RWPE1 (cell line): ENCODE data around the gene FXN.

Source experiments
- CTCF ChIA-PET: fragments of 350-600 bp; sonication (Branson Sonifier 250); formaldehyde crosslinking; extraction: SDS; loops from one replicate; lab custom pipeline; 2021; lab: Yijun Ruan, JAX
- POLR2A ChIA-PET: fragments of 400-600 bp; formaldehyde crosslinking; extraction: SDS; loops from one replicate; lab custom pipeline; 2020; ENCODE audit warnings: antibody characterized with exemption; ENCODE audit not compliant: low non-redundant PET; lab: Yijun Ruan, JAX
- DNase-seq: peaks from one replicate; pipeline ENCODE4 v3.0.0; 2012; ENCODE audit warnings: low spot score
- H3K27ac ChIP-seq: fragments of 450-650 bp; 2 replicates; pipeline ENCODE4 v1.5.1; 2017
- CTCF ChIP-seq: fragments of 450-650 bp; conservative IDR thresholded peaks from 2 replicates; pipeline ENCODE4 v1.5.1; 2017; ENCODE audit warnings: low read depth, mild to moderate bottlenecking

Gene FXN

DNA sequence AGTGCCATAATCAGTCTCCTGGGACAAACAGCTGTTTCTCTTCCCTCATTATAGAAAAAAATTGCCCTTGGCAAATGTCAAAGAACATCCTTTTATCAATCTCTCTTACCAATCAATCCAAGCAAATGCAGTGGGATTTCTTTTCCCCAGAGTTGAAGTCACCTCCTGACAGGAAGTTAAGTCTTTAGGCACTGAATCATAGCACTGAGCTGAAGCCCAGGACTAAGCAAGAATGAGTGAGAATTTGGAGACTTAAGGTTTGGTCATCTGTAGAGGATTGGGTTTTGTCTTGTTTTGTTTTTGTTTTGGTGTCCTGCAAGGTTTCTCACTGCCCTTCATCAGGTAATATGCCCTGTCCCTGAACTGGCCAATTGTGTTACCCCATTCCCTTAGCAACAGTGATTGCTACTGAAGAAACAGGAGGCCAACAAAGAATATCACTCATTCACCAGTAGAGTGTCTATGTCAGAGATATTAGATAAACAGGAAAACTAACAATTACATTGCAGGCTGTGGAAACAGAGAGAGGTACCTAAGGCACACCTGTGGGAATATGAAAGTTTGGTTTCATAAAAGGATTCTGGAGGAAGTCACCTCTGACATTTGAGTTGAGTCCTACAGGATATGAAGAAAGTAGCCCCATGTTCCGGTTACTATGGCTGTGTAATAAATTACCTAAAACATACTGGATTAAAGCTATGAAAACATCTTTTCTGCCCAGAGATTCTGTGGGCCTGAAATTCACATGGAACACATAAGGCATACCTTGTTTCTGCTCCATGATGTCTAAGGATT, 4.5 kb upstream of the FXN start:
- no peak for TF ChIP-seq CTCF
- H3K27ac ChIP-seq = no peak overlapping the region
- CTCF ChIA-PET = no interaction called here
- no peak for DNase-seq
- POLR2A ChIA-PET = no interaction called here

- TF ChIP-seq CTCF = no peak
- ChIA-PET POLR2A (no interaction called here), CTCF (no interaction called here)
- DNase-seq = no peak
- no peak overlapping the region for H3K27ac ChIP-seq
These were observed 1.5 kb upstream of the FXN start for GRCh38 chr9:69034071-69034470.

GRCh38 chr9:69036309-69036708, 757 bp downstream of the FXN start:
- ChIA-PET CTCF (interaction anchor here (0.7 to 1.4 kb wide), 2 partner anchors 154 to 525 kb away, joined by 3 to 8 read pairs; no protein-coding TSS in a partner anchor), POLR2A (interaction anchor here (0.8 to 1.0 kb wide), 2 partner anchors 86 to 1546 kb away, joined by 3 read pairs; no protein-coding TSS in a partner anchor)
- H3K27ac ChIP-seq = peak overlapping the region; percentile 75
- peak; percentile 44 for DNase-seq
- no peak for TF ChIP-seq CTCF

- no peak for DNase-seq
- H3K27ac ChIP-seq = peak overlapping the region; percentile 75; the same call in 1 of the 2 replicates
- ChIA-PET CTCF (no interaction called here), POLR2A (no interaction called here)
- TF ChIP-seq CTCF = no peak
These were observed 1.2 kb downstream of the FXN start for GRCh38 chr9:69036799-69037198.

- H3K27ac ChIP-seq = no peak overlapping the region
- ChIA-PET POLR2A (no interaction called here), CTCF (no interaction called here)
- no peak for TF ChIP-seq CTCF
- DNase-seq = no peak
These were observed 5.1 kb downstream of the FXN start for GRCh38 chr9:69040646-69041045.

DNA sequence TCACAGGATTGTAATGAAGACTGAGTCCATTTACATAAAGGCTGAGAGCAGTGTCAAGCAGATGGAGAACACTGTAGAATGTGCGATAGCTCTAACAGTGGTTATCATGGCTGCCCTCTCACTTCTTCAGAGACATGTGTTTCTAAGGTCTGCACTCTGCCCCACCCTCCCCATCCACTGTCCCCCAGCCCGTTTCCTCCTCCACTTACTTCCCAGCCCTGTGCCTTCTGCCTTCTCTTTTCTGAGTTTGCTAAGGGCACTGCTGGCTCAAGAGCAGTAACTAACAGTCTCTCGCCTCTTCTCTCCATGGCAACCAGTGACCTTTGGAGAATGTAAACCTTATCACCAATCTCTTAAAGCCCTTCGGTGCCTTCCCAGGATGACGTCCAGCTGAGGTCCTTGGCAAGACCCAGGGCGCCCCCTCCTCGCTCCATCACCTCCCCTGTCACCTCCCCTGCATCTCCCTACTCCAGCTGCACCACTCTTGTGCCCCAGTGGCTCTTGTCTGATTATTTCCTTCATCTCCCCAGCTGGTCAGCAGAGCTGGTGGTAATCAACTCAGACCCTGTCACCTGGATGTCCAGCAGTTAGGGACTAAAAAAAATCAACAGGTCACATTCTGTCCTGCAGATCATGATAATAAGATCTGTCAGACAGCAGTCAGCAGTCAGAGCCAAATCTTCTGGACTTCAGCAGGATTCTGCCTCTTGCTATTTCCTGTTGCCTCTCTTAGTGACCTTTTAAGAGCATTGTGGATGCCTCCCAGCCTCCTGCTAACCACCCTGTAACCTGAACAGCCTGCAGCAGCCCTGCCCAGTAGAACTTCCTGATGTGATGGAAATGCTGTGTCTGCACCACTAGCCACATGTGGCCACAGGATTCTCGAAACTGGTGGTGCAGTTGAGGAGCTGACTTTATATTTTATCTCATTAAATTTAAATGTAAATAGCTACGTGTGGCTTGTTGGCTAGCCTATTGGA, 9.0 kb downstream of the FXN start:
- ChIA-PET POLR2A (no interaction called here), CTCF (interaction anchor here (0.8 kb wide), 1 partner anchor 9 kb away, joined by 3 read pairs; no protein-coding TSS in a partner anchor)
- no peak for TF ChIP-seq CTCF
- no peak for DNase-seq
- H3K27ac ChIP-seq = no peak overlapping the region; the same call in 1 of the 2 replicates
